H1 (cell line): ENCODE results near the gene MMEL1.

Source experiments
- BCL11A ChIP-seq, 2 experiments: IDR thresholded peaks; one replicate each; pipeline ENCODE4 v1.6.1; 2011; ENCODE audit warnings: low read depth in 2 of 2, low read length in 2 of 2, mild to moderate bottlenecking in 2 of 2
- BRCA1 ChIP-seq: IDR thresholded peaks from 2 replicates; pipeline ENCODE4 v1.6.1; 2012; ENCODE audit warnings: low read depth, low read length, improper control_type of control experiment
- CTCF ChIP-seq, 3 experiments: IDR thresholded peaks; 1 replicate in 2 of 3; 2 replicates in 1 of 3; pipeline versions ENCODE4 v1.5.1 to v1.6.1; 2011; ENCODE audit warnings: low read length in 3 of 3, mild to moderate bottlenecking in 3 of 3, inconsistent platforms in 2 of 3, low read depth in 1 of 3, moderate library complexity in 1 of 3; ENCODE audit not compliant: insufficient read depth in 1 of 3; ENCODE audit errors: control extremely low read depth in 1 of 3
- EZH2 ChIP-seq: fragments of 200-600 bp; sonication (generic); IDR thresholded peaks from 2 replicates; pipeline ENCODE4 v1.7.1; 2012; ENCODE audit warnings: low read depth, mild to moderate bottlenecking, moderate library complexity, low read length, inconsistent platforms; ENCODE audit not compliant: severe bottlenecking
- JUND ChIP-seq: IDR thresholded peaks from 2 replicates; pipeline ENCODE4 v1.6.1; 2011; ENCODE audit warnings: mild to moderate bottlenecking, improper control_type of control experiment, low read length
- POLR2A ChIP-seq, 2 experiments: IDR thresholded peaks; 1 replicate in 1 of 2; 2 replicates in 1 of 2; pipeline ENCODE4 v1.6.1; 2011; ENCODE audit warnings: low read depth in 2 of 2, low read length in 2 of 2, mild to moderate bottlenecking in 2 of 2; ENCODE audit errors: control extremely low read depth in 1 of 2
- POLR2AphosphoS5 ChIP-seq: IDR thresholded peaks from 2 replicates; pipeline ENCODE4 v1.6.1; 2011; ENCODE audit warnings: low read depth, low read length
- RFX5 ChIP-seq: IDR thresholded peaks from 2 replicates; pipeline ENCODE4 v1.6.1; 2011; ENCODE audit warnings: low read depth, low read length, improper control_type of control experiment, borderline replicate concordance
- SIN3A ChIP-seq, 2 experiments: IDR thresholded peaks in 1 of 2; conservative IDR thresholded peaks in 1 of 2; 2 replicates each; pipeline ENCODE4 v1.6.1; 2011 to 2012; ENCODE audit warnings: low read length in 2 of 2, improper control_type of control experiment in 1 of 2, low read depth in 1 of 2, mild to moderate bottlenecking in 1 of 2
- TAF1 ChIP-seq: IDR thresholded peaks from 2 replicates; pipeline ENCODE4 v1.6.1; 2011; ENCODE audit warnings: mild to moderate bottlenecking, low read depth, low read length

GRCh38 chr1:2544093-2544874 is 88.5 kb downstream of the MMEL1 start:
- no peak for TF ChIP-seq BCL11A (IDR thresholded peaks at IDR 0.05; ENCODE audit: low read depth in 2 of 2, low read length in 2 of 2)
- no peak for TF ChIP-seq RFX5
- TF ChIP-seq CTCF (IDR thresholded peaks at IDR 0.05; ENCODE audit: control extremely low read depth in 1 of 3, insufficient read depth in 1 of 3, low read depth in 1 of 3, low read length in 3 of 3): no peak
- no peak for TF ChIP-seq EZH2
- TF ChIP-seq SIN3A (conservative IDR thresholded peaks at IDR 0.05 in 1 of 2, IDR thresholded peaks at IDR 0.05 in 1 of 2; ENCODE audit: low read depth in 1 of 2, low read length in 2 of 2): no peak
- no peak for TF ChIP-seq TAF1
- TF ChIP-seq JUND: no peak
- TF ChIP-seq POLR2AphosphoS5: no peak
- TF ChIP-seq POLR2A (IDR thresholded peaks at IDR 0.05; ENCODE audit: control extremely low read depth in 1 of 2, low read depth in 2 of 2, low read length in 2 of 2): no peak
- no peak for TF ChIP-seq BRCA1
